Adrenal gland (tissue), 12 donors: ENCODE results near the gene SLC7A10. TPM values are rescaled to one million over a fixed set of nuclear protein-coding genes. Genes with fewer than 3 reads are reported as not detected.

Experiments used
- DNase-seq, 7 donors: peaks; one replicate each; pipeline ENCODE4 v3.0.0-alpha.2; 2019 to 2020
- H3K27ac ChIP-seq, 5 donors: fragments of 200-600 bp; sonication (generic) in 4 of 5; 1 replicate in 3 of 5; 2 replicates in 2 of 5; pipeline versions ENCODE4 v1.5.1 to v1.8.0; 2016 to 2020; ENCODE audit warnings: mild to moderate bottlenecking in 1 of 5
- H3K27me3 ChIP-seq: fragments of 200-600 bp; 2 replicates; pipeline ENCODE4 v1.8.0; 2021
- H3K36me3 ChIP-seq, 2 donors: fragments of 200-600 bp; replicated peaks in 1 of 2; 1 replicate in 1 of 2; 2 replicates in 1 of 2; pipeline versions ENCODE4 v1.5.1 to v1.8.0; 2018 to 2022
- H3K4me1 ChIP-seq, 2 donors: fragments of 200-600 bp; replicated peaks in 1 of 2; 1 replicate in 1 of 2; 2 replicates in 1 of 2; pipeline versions ENCODE4 v1.5.1 to v1.8.0; 2018 to 2021
- H3K4me3 ChIP-seq, 4 donors: fragments of 200-600 bp; sonication (generic) in 3 of 4; one replicate each; pipeline ENCODE4 v1.5.1; 2016 to 2018
- H3K9me3 ChIP-seq, 3 donors: fragments of 200-600 bp; sonication (generic) in 1 of 3; replicated peaks in 1 of 3; 1 replicate in 2 of 3; 2 replicates in 1 of 3; pipeline versions ENCODE4 v1.5.1 to v1.8.0; 2016 to 2021
- POLR2A ChIP-seq, 2 donors: fragments of 450-650 bp; IDR thresholded peaks; one replicate each; pipeline ENCODE4 v1.6.1; 2017; ENCODE audit warnings: antibody characterized with exemption in 2 of 2, mild to moderate bottlenecking in 2 of 2, moderate library complexity in 1 of 2
- WGBS, 4 donors: extraction: QIAGEN DNeasy Blood & Tissue Kit in 2 of 4; methylation state at CpG; one replicate each; pipeline versions ENCODE4 v1.1.5 to v1.1.7; 2013 to 2017; 5-methylcytosine and 5-hydroxymethylcytosine counted together
- intact Hi-C, 2 donors: fragments of 100-400 bp; cut with DNase I; formaldehyde crosslinking; loops; one replicate each; pipeline versions ENCODE4 v1.14.1 to v1.15.0; 2022 to 2023
- polyA plus RNA-seq, 3 donors: library from polyadenylated mRNA; stranded (reverse); fragments of 200-250 nt in 2 of 3; fragments of 350-450 nt in 1 of 3; fragmentation: Illumina TruSeq in 1 of 3; extraction: RNeasy Lipid Tissue Mini Kit (QIAGEN cat#74804) in 1 of 3; gene quantifications; one replicate each; pipeline ENCODE4 v1.2.3, GENCODE V29; 2013 to 2014
- total RNA-seq, 9 donors: library from RNA; depleted of rRNA in 4 of 9; stranded (reverse); fragments of >200 nt in 4 of 9; fragments of 120-200 nt in 1 of 9; fragmentation: NEBNext Ultra II Directional in 1 of 9; extraction: Animal tissue kit (Norgen Biotek cat#: 25700) in 1 of 9; gene quantifications; one replicate each; pipeline versions ENCODE4 v1.1.0 to v1.2.4, GENCODE V29; 2013 to 2023
- TF ChIP-seq, protein P1 (sequence below), 6 experiments: fragments of 450-650 bp in 4 of 6; fragments of 200-600 bp in 2 of 6; sonication (generic) in 1 of 6; IDR thresholded peaks; 1 replicate in 5 of 6; 2 replicates in 1 of 6; pipeline versions ENCODE4 v1.5.1 to v1.8.0; 2016 to 2021; ENCODE audit warnings: antibody characterized with exemption in 6 of 6, mild to moderate bottlenecking in 2 of 6, moderate library complexity in 1 of 6
- donor health status: healthy with polysubstance abuse.
- donor health status: Bipolar disorder and iron deficiency.
- donor health status: DM: yes; HTN: yes; CAD: no.
- donor health status: DM: no; HTN: no; CAD: no.
- donor health status: DM: no; HTN: no; CAD: no.
- donor health status: DM: yes; HTN: yes; CAD: no.

SLC7A10 gene
- total and polyA plus RNA-seq, 12 donors: 0.14 to 9.3 (median 0.45) TPM; not detected in 4

DNA sequence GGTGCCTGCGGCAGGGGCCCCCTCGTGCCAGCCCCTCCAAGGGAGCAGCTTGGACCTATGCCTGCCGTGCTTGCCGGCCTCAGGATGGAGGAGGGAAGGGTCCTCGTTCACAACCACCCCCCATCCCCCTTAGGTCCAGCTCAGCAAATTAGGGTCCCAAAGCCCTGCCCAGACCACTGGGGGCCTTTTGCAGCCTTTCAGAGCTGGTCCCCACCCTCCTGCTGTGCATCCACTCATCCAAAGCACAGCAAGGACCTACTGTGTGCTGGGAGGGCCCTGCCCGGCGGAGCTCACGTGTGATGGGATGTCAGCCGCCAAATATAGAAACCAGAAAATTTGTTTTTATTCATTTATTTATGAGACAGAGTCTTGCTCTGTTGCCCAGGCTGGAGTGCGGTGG is 16.5 kb upstream of the SLC7A10 start:
- intact Hi-C loops: loop anchor here in 1 of 2 donors (5.0 to 10.0 kb wide), 2 partner anchors 165 to 533 kb away; no protein-coding TSS in a partner anchor
- no peak for DNase-seq
- 67 to 77% (median 72%) methylated on average over 5 to 10 of the region's 10 CpGs for WGBS, 4 donors

DNA sequence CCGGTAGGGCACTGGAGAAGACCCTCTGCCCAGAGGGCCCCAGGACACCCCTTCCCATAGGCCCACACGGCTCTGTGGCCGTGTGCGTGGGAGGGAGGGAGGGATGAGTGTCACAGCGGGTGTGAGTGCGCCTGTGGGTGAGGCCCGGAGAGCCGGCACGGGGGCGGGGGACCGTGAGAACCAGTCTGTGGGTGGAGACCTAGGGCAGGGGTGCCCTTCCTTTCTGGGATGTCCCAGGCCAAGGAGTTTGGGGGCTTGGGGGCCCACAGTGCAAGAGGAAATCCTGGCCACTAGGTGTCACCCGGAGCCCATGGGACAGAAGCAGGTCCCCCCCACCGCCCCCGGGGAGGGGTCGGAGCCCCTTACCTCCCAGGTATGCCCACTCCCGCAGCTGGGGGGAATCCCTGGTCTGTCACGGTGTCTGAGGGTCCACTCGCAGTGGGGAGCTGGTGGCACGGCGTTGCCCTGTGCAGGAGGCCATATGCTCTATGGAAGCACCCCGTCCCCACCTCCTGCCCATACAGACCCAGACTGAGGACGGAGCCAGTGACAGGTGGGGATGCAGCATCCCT is 16.0 kb upstream of the SLC7A10 start:
- H3K27me3 ChIP-seq: no peaks in the 10 kb centered on the region
- no peaks in the 10 kb centered on the region for H3K4me1 ChIP-seq
- intact Hi-C loops: loop anchor here (2.0 to 10.0 kb wide), 3 partner anchors 165 to 533 kb away; no protein-coding TSS in a partner anchor
- H3K36me3 ChIP-seq: no peaks in the 10 kb centered on the region
- H3K27ac ChIP-seq: no peak overlapping the region
- no peaks in the 10 kb centered on the region for H3K9me3 ChIP-seq
- no peak overlapping the region for H3K4me3 ChIP-seq
- no peak for TF ChIP-seq POLR2A (IDR thresholded peaks at IDR 0.05)
- TF ChIP-seq, protein P1, sequence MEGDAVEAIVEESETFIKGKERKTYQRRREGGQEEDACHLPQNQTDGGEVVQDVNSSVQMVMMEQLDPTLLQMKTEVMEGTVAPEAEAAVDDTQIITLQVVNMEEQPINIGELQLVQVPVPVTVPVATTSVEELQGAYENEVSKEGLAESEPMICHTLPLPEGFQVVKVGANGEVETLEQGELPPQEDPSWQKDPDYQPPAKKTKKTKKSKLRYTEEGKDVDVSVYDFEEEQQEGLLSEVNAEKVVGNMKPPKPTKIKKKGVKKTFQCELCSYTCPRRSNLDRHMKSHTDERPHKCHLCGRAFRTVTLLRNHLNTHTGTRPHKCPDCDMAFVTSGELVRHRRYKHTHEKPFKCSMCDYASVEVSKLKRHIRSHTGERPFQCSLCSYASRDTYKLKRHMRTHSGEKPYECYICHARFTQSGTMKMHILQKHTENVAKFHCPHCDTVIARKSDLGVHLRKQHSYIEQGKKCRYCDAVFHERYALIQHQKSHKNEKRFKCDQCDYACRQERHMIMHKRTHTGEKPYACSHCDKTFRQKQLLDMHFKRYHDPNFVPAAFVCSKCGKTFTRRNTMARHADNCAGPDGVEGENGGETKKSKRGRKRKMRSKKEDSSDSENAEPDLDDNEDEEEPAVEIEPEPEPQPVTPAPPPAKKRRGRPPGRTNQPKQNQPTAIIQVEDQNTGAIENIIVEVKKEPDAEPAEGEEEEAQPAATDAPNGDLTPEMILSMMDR (IDR thresholded peaks at IDR 0.05): peak; percentile 29 to 82 (median 69)
- DNase-seq: peak in 1 of 7 donors; percentile 38
- 12 to 27% (median 13%) methylated on average over 2 to 22 of the region's 22 CpGs for WGBS, 4 donors

More for the DNA sequence above, 16.5 kb upstream of the SLC7A10 start:
- no peaks in the 10 kb centered on the region for H3K27me3 ChIP-seq
- H3K4me1 ChIP-seq: no peaks in the 10 kb centered on the region
- no peak overlapping the region for H3K27ac ChIP-seq
- TF ChIP-seq POLR2A (IDR thresholded peaks at IDR 0.05): no peak
- TF ChIP-seq, protein P1 (IDR thresholded peaks at IDR 0.05): no peak
- no peak overlapping the region for H3K4me3 ChIP-seq
- no peaks in the 10 kb centered on the region for H3K9me3 ChIP-seq
- H3K36me3 ChIP-seq: no peaks in the 10 kb centered on the region

DNA sequence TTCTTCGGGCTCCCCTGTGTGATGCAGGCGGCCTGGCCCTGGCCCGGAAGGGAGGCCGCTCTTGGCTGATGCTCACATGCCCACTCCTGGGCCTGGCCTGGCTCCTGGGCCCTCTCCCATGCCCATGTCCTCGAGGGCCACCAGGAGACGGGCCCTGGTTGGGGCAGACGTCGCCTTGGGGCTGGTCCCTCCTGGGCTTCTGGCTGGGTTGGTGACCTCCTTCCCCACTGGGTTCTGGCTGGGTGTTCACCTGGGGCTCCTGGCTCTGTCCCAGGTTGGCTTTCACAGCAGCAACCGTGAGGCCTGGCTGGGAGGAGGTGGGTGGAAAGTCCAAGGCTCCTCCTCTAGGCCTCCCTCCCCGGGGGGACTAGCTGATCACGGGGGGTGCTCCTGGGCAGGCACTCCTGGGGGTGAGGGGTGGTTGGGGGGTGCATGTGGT is 15.5 kb upstream of the SLC7A10 start:
- no peaks in the 10 kb centered on the region for H3K4me1 ChIP-seq
- no peak for DNase-seq
- H3K4me3 ChIP-seq: no peak overlapping the region
- no peaks in the 10 kb centered on the region for H3K36me3 ChIP-seq
- intact Hi-C loops: loop anchor here (2.0 to 10.0 kb wide), 3 partner anchors 166 to 534 kb away; no protein-coding TSS in a partner anchor
- TF ChIP-seq, protein P1 (IDR thresholded peaks at IDR 0.05): no peak
- no peak for TF ChIP-seq POLR2A (IDR thresholded peaks at IDR 0.05)
- WGBS, 4 donors: 27 to 82% (median 72%) methylated on average over 3 to 11 of the region's 11 CpGs
- no peak overlapping the region for H3K27ac ChIP-seq
- H3K27me3 ChIP-seq: no peaks in the 10 kb centered on the region
- H3K9me3 ChIP-seq: no peaks in the 10 kb centered on the region

DNA sequence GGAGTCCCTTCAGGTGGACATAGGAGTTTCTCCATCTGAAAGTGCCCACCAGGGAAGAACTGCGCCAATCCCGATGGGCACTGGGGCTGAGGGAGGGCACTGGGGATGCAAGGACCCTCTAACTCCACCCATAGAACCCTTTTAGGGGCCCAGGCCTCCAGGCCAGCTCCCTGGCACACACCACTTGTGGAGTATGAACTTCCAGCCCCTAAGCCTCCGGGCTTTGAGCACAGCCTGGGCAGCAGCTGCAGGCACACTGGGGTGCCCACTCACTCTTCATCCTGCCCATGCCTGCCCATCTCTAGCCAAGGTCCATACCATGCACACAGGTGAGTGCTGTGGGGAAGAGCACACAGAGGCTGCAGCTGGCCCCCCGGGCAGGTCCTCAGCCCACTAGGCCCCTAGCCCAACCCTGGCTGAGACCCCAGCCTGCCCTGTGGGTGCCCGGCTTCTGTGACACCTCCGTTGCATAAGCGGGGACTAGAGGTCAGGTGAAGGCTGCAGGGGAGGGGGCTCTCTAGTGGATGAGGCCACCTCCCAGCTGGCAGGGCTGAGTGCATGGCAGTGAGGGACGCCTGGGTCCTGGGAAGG is 14.6 kb upstream of the SLC7A10 start:
- no peaks in the 10 kb centered on the region for H3K27me3 ChIP-seq
- no peak for TF ChIP-seq POLR2A (IDR thresholded peaks at IDR 0.05)
- TF ChIP-seq, protein P1 (IDR thresholded peaks at IDR 0.05): no peak
- intact Hi-C loops: loop anchor here (2.0 to 10.0 kb wide), 3 partner anchors 167 to 535 kb away; no protein-coding TSS in a partner anchor
- no peak overlapping the region for H3K4me3 ChIP-seq
- H3K27ac ChIP-seq: no peak overlapping the region
- H3K4me1 ChIP-seq: no peaks in the 10 kb centered on the region
- WGBS, 4 donors: 71 to 90% (median 86%) methylated on average over 4 to 8 of the region's 8 CpGs
- H3K9me3 ChIP-seq: no peaks in the 10 kb centered on the region
- H3K36me3 ChIP-seq: no peaks in the 10 kb centered on the region
- DNase-seq: no peak
